ENCODE results near the gene UQCC5.

Gene UQCC5

DNA sequence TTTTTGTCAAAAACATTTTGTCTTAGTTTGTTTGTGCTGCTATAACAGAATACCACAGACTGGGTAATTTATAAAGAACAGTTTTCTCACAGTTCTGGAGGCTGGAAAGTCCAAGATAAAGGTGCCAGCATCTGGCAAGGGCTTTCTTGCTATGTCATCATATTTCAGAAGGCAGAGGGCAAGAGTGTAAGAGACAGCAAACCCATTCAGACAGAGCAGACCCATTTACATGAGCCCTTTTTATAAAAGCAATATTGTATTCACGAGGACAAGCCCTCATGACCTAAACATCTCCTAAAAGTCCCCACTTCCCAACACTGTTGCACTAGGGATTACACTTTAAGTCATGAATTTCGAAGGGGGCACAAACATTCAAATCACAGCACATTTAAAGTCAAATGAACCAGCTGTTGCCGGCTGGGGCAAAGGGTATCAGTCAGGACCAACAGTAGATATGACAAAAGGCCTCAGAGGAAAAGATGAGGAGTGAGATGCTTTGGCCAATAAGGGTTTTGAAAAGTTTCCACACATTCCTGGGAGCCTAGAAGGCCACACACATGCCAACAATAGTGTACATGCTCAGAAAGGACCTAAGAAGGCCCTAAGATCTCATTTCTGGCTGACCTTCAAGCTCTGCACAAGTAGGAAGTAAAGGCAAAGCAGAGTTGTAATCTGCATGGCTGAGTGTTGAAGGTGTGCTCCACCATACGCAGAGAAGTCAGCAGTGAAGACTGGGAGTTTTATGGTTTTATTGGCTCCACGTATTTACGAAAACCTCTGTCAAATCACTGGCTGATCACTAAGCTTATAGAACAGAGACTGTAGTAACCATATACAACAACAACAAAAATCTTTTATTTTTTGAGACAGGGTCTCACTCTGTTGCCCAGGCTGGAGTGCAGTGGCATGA lies 37.9 kb downstream of the UQCC5 start:
- DNase-seq, result no peak

Data from NCI-H510A treated with DMSO at 0.1 percent for 48 hours (cell line).